ENCODE data around the gene RAPGEF4.

The RAPGEF4 gene

GRCh38 chr2:172759441-172759840 lies 23.8 kb downstream of the RAPGEF4 start:
- TF ChIP-seq TAF1 (IDR thresholded peaks at IDR 0.05; ENCODE audit: borderline replicate concordance, low read depth, low read length) = no peak
- no peak for TF ChIP-seq POLR2AphosphoS5 (IDR thresholded peaks at IDR 0.05; ENCODE audit: low read depth, low read length)
- no peak for TF ChIP-seq POLR2A (IDR thresholded peaks at IDR 0.05; ENCODE audit: low read depth, low read length)
- FAIRE-seq = no peak
- DNase-seq (ENCODE audit: insufficient read length) = no peak

GRCh38 chr2:172761306-172761705 lies 25.7 kb downstream of the RAPGEF4 start:
- DNase-seq (ENCODE audit: insufficient read length) (no peak), FAIRE-seq (no peak)
- TF ChIP-seq POLR2AphosphoS5 (IDR thresholded peaks at IDR 0.05; ENCODE audit: low read depth, low read length) = no peak
- TF ChIP-seq POLR2A (IDR thresholded peaks at IDR 0.05; ENCODE audit: low read depth, low read length) = no peak
- no peak for TF ChIP-seq TAF1 (IDR thresholded peaks at IDR 0.05; ENCODE audit: borderline replicate concordance, low read depth, low read length)

- FAIRE-seq = no peak
- DNase-seq (ENCODE audit: insufficient read length) = no peak
- no peak for TF ChIP-seq TAF1 (IDR thresholded peaks at IDR 0.05; ENCODE audit: borderline replicate concordance, low read depth, low read length)
- TF ChIP-seq POLR2A (IDR thresholded peaks at IDR 0.05; ENCODE audit: low read depth, low read length) = no peak
- TF ChIP-seq POLR2AphosphoS5 (IDR thresholded peaks at IDR 0.05; ENCODE audit: low read depth, low read length) = no peak
These were observed 26.9 kb downstream of the RAPGEF4 start for GRCh38 chr2:172762574-172762973.

GRCh38 chr2:172763079-172763478 lies 27.4 kb downstream of the RAPGEF4 start:
- DNase-seq (ENCODE audit: insufficient read length) = no peak
- TF ChIP-seq TAF1 (IDR thresholded peaks at IDR 0.05; ENCODE audit: borderline replicate concordance, low read depth, low read length) = no peak
- no peak for FAIRE-seq

GRCh38 chr2:172765662-172766061 lies 30.0 kb downstream of the RAPGEF4 start:
- DNase-seq (ENCODE audit: insufficient read length) (no peak), FAIRE-seq (no peak)
- TF ChIP-seq POLR2AphosphoS5 (IDR thresholded peaks at IDR 0.05; ENCODE audit: low read depth, low read length) (no peak), TAF1 (IDR thresholded peaks at IDR 0.05; ENCODE audit: borderline replicate concordance, low read depth, low read length) (no peak), POLR2A (IDR thresholded peaks at IDR 0.05; ENCODE audit: low read depth, low read length) (no peak)

GRCh38 chr2:172768401-172768800 lies 32.8 kb downstream of the RAPGEF4 start:
- no peak for FAIRE-seq
- TF ChIP-seq POLR2AphosphoS5 (IDR thresholded peaks at IDR 0.05; ENCODE audit: low read depth, low read length) = no peak
- TF ChIP-seq POLR2A (IDR thresholded peaks at IDR 0.05; ENCODE audit: low read depth, low read length) = no peak
- no peak for TF ChIP-seq TAF1 (IDR thresholded peaks at IDR 0.05; ENCODE audit: borderline replicate concordance, low read depth, low read length)
- DNase-seq (ENCODE audit: insufficient read length) = no peak

DNA sequence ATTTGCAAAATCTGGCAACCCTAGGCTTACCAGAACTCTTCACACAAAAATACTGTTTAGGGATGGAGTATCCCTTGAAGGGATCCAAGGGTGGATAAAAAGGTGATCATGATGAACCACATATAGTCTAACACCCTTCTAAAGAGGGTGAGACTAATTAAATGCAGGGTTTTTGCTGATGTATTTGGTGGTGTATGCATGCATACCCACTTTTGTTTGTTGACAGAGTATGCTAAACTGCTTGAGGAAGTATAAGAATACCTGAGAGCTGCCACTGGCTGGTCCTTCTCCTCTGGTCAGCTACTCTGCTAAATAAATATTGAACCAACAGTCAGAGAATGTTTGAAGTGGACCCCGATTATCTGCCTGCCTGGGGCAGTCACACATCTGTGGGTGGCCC lies 34.2 kb downstream of the RAPGEF4 start:
- DNase-seq (ENCODE audit: insufficient read length) = no peak
- no peak for FAIRE-seq
- TF ChIP-seq POLR2A (IDR thresholded peaks at IDR 0.05; ENCODE audit: low read depth, low read length) = no peak
- no peak for TF ChIP-seq TAF1 (IDR thresholded peaks at IDR 0.05; ENCODE audit: borderline replicate concordance, low read depth, low read length)
- TF ChIP-seq POLR2AphosphoS5 (IDR thresholded peaks at IDR 0.05; ENCODE audit: low read depth, low read length) = no peak

GRCh38 chr2:172770887-172771286 lies 35.2 kb downstream of the RAPGEF4 start:
- TF ChIP-seq TAF1 (IDR thresholded peaks at IDR 0.05; ENCODE audit: borderline replicate concordance, low read depth, low read length) = no peak
- no peak for TF ChIP-seq POLR2A (IDR thresholded peaks at IDR 0.05; ENCODE audit: low read depth, low read length)
- no peak for TF ChIP-seq POLR2AphosphoS5 (IDR thresholded peaks at IDR 0.05; ENCODE audit: low read depth, low read length)
- FAIRE-seq = no peak
- no peak for DNase-seq (ENCODE audit: insufficient read length)

DNA sequence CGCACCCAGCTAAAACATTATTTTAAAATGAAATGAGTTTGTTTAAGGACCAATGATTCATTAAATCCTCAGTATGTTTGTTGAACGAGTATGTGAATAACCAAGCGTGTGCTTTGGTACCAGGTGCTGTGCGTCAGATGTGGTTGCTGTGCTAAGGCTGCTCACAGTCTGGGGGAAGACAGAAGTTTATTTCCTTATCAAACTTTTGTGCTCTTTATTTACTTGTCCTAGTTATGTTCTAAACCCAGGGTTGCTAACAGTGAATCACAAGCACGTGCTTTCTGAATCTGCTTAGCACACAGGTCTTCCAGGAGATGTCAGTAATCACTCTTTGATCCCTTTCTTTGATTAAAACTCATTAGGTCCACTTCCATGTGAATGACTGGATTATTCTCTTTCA lies 37.0 kb downstream of the RAPGEF4 start:
- TF ChIP-seq POLR2AphosphoS5 (IDR thresholded peaks at IDR 0.05; ENCODE audit: low read depth, low read length) (no peak), POLR2A (IDR thresholded peaks at IDR 0.05; ENCODE audit: low read depth, low read length) (no peak), TAF1 (IDR thresholded peaks at IDR 0.05; ENCODE audit: borderline replicate concordance, low read depth, low read length) (no peak)
- FAIRE-seq = no peak
- DNase-seq (ENCODE audit: insufficient read length) = no peak

DNA sequence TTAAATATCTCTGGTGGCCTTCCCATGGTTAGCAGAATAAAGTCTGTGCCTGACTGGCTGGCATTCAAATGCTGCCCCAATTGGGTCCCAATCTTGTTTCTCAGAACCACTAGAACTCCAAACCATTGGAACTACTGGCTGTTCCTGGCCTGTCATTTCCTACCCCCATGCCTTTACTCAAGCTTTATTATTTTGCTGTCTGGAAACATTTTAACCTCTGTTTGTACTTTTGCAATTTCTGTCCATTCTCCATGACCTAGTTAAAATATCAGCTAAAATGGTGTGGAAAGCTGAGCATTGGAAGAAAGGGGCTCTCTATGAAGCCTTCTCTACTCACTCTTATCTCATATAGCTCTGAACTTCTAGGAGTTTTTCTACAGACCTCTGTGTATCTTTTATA lies 38.7 kb downstream of the RAPGEF4 start:
- TF ChIP-seq TAF1 (IDR thresholded peaks at IDR 0.05; ENCODE audit: borderline replicate concordance, low read depth, low read length) (no peak), POLR2AphosphoS5 (IDR thresholded peaks at IDR 0.05; ENCODE audit: low read depth, low read length) (no peak), POLR2A (IDR thresholded peaks at IDR 0.05; ENCODE audit: low read depth, low read length) (no peak)
- DNase-seq (ENCODE audit: insufficient read length) = no peak
- FAIRE-seq = no peak

GRCh38 chr2:172775319-172775718 lies 39.7 kb downstream of the RAPGEF4 start:
- FAIRE-seq (no peak), DNase-seq (ENCODE audit: insufficient read length) (no peak)
- no peak for TF ChIP-seq POLR2AphosphoS5 (IDR thresholded peaks at IDR 0.05; ENCODE audit: low read depth, low read length)
- no peak for TF ChIP-seq TAF1 (IDR thresholded peaks at IDR 0.05; ENCODE audit: borderline replicate concordance, low read depth, low read length)
- no peak for TF ChIP-seq POLR2A (IDR thresholded peaks at IDR 0.05; ENCODE audit: low read depth, low read length)

DNA sequence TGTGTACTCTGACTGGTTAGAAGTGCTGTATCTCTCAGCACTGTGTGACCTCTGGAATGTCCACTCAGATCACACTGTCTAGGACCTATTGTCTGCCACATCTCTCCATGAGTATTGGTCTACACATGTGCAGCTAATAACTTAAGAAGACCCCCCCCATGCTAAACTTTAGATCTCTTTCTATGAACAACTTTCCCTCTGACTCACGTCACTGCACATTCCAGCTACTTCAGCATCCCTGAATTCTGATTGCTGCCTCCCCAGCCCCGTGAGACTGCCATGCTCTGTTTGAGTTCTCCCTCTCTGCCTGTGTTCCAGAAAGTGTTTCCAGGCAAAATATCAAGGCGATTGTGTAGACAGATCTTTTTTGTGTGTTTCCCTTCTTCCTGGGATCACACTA lies 41.8 kb downstream of the RAPGEF4 start:
- DNase-seq (ENCODE audit: insufficient read length) (no peak), FAIRE-seq (no peak)
- TF ChIP-seq TAF1 (IDR thresholded peaks at IDR 0.05; ENCODE audit: borderline replicate concordance, low read depth, low read length) (no peak), POLR2AphosphoS5 (IDR thresholded peaks at IDR 0.05; ENCODE audit: low read depth, low read length) (no peak), POLR2A (IDR thresholded peaks at IDR 0.05; ENCODE audit: low read depth, low read length) (no peak)
